Umbilical cord (tissue), 2 donors: Measurements from ENCODE around the gene RNF17. TPM values are rescaled to one million over a fixed set of nuclear protein-coding genes. Genes with fewer than 3 reads are reported as not detected.
"Not testable (repeated sequence)": the region's sequence is repeated elsewhere in the genome, so short reads cannot be mapped to it uniquely, and the experiment has no call there.

Source experiments
- DNase-seq: peaks from one replicate; pipeline ENCODE4 v3.0.0-alpha.2; 2015; ENCODE audit warnings: low spot score
- total RNA-seq: library from RNA; depleted of rRNA; stranded (reverse); fragments of >200 nt; gene quantifications from one replicate; pipeline ENCODE4 v1.2.3, GENCODE V29; 2014; ENCODE audit warnings: low replicate concordance; ENCODE audit not compliant: insufficient read depth

RNF17 gene
- total RNA-seq, 1 donor from 2014 or later, result not detected

DNA sequence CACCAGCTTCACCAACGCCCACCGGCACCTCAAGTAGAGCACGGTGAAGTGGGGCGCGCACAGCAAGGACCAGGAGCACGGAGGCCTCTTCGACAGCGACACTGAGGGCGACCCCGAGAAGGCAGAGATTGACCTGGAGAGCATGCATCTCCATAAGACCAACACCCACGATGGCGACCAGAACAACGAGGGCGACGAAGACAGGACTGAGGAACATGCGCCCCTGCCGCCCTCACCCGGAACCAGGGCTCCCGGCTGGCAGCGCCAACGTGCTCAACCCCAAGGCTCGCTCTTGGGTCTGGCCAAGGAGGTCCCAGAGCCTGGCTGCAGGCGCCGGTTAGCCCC, 18.5 kb upstream of the RNF17 start:
- no peak for DNase-seq

DNA sequence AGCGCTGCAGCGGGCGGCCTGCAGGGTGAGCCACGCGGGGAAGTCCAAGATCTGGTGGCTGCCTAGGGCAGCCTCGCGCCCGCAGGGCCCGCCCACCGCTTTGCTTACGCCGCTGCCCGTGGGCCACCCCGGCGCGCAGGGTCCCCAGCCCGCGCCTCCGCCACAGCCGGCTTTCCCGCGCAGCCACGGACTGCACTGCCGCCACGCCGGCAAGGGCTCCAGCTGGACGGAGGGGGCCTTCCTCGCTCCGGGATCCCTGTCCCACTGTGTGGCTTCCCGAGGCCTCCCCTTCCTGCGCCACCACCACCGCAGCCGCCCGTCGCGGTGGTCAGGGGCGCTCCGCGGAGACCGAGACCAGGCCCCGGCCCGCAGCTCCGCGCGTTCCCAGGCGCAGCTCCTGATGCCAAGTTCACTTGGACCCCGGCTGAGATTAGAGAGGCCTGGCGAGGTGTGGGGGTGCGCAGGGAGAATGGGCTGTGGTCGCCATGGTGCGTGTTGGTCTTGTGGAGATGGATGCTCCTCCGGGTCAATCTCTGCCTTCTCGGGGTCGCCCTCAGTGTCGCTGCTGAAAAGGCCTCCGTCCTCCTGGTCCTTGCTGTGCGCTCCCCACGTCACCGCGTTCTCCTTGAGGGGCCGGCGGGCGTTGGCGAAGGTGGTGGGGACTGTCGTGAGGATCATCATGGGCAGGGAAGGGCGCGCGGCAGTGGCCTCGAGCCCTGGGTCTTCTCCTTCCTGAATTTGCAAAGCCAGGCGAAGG, 17.9 kb upstream of the RNF17 start:
- DNase-seq, result no peak

DNA sequence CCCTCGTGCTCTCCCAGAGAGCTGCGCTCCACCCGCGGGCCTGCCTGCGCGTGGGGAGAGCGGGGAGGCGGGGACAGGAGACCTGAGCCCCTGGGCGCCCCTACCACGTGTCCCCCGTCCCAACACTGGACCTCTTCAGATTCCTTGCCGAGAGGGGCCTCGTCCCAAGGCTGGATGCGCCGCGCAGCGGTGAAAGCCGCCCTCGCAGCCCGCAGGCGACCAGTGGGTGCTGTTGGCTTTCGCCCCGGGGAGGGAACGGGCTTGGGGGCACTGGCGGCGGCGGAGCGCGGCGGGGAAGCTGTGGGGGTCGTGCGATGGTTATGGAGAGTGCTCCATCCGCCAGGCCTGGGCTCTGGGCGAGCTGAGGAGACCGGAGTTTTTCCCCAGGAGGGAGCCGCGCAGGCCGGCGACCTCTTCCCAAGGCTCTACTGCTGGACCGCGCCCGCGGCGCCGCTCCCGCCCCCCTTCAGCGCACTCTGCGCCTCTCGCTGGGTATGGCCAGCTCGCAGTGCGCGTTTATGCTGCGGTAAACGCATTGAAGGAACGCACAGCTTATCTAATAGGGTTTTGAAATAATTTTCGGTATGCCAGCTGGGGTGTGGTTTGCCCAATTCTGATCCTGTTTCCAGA, 17.2 kb upstream of the RNF17 start:
- no peak for DNase-seq

DNA sequence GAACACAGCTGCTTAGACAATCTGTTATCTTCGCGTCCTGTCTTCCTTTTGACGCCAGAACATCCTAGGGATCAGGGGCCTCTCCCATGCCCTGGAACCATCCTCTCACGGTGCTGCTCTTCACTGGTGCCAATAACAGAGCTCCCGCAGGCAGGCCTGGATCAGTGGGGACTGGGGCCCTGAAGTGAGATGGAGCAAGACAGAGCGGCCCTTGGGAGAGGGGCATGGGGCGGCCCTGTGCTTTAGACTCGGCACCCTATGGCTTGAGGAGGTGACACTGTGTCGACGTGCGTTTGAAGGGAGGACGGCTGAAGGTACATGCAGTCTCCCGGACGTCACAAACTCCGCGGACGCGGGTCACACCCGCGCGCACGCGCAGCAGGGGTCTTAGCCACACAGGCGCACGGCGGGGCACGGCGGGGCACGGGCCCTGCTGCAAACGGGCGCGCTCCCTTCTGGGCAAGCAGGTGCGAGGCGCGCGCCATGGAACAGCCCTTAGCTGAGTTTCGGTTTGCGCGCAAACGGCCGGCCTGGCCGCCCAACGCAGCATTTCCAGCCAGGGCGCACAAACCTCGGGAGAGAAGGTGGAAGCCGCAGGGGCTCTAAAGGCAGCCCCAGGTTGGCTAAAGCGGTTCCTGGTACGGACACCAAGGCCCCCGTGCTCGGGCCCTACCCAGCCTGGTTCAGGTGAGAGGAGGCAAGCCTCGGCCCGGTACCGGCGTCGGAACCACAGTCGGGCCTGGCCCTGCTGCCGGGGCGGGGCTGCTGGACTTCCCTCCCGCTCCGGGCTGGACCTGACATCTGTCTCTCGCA, 16.5 kb upstream of the RNF17 start:
- DNase-seq, result no peak

DNA sequence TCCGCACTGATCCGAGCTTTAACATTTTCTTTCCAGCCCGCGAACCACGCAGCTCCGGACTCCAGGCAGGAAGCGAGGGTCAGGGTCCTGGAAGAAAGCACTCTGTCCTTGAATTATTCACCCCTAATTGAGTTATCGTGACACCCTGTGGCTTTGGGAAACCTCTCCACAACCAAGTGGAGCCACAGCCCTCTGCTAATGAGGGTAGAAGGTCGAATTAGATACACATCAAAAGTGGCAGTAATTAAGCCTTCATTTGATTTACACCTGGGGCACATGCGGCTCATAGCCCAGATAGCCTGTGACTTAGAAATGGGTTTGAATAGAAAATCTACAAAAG, 15.9 kb upstream of the RNF17 start:
- no peak for DNase-seq

DNA sequence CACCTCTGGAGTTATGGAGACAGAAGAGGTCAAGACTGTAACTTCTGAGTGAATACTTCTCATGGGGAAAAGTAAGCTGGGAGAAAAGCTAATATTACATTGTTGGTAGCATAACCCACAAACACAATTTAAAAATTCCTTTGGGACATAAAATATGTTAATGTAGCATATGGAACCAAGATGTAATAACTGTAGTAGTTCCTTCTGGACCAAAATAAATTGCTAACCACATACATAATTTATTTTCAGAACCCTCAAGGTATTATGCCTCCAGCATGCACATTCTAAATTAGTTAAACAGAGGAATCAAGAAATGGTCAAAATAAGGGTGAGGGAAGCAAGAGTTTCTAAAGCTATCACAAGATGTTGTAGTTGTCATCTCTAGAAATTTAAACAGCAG, 4.8 kb upstream of the RNF17 start:
- no peak for DNase-seq

DNA sequence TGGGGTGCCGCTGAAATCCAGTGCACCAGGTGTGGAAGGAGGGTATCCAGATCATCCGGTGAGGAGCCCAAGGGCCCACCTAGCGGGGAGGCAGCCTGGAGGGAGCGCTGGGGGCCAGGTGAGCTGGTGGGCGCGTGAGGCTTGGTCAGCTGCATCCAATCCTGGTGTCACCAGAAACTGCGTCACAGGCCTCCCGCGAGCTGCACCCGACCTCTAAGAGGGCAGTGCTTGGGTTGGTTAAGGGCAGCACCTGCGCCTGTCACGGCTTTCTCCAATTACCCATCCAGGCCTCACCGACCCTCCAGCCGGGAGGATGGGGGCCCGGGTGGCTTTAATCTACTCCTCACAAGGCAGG, 284 bp downstream of the RNF17 start:
- DNase-seq, result no peak

DNA sequence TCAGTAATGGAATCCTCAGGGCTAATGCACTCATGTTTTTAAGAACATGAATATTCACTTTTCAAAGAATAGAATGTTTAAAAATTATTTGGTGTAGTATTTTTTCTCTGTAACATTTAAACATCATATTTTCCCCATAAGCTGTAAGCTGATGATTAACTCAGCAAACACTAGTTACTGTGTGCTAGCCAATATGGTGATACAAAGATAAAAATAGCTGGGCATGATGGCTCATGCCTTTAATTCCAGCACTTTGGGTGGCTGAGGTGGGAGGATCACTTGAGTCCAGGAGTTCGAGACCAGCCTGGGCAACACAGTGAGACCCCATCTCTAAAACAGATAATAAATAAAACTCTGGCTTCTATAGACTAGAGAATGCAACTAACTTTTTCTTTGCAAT, 13.2 kb downstream of the RNF17 start:
- DNase-seq, result no peak

DNA sequence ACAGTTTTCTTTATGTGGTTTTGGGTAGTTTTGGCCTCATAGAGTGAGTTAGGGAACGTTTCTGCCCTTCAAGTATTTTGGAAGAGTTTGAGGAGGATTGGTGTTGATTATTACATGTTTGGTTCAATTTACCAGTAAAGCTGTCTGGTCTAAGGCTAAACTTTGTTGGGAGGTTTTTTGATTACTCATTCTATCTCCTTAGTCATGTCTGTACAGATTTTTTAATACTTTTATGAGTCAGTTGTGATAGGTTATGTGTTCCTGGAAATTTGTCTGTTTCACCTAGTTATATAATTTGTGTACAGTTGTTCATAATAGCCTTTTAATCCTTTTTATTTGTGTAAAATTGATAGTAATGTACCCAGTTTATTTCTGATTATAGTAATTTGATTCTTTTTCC, 20.4 kb downstream of the RNF17 start:
- DNase-seq, result no peak

DNA sequence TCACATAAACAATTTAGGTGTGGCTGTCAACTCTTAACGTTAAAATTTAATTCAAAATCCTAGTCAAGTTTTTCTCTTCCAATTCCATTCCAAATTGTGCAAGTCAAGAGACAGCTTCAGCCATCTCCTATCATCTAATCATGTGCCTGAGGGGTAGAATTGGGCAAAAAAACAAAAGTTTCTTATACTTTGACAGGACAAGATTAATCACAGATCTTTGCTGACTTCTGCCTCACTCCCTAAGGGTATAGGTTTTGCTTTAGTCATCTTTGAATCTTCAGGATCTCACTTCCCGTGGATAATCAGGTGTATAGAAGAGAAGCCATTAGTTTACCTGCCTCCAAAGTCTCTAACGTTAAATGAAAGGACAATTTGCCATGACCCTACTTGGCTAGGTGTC, 24.6 kb downstream of the RNF17 start:
- peak; percentile 27 for DNase-seq

DNA sequence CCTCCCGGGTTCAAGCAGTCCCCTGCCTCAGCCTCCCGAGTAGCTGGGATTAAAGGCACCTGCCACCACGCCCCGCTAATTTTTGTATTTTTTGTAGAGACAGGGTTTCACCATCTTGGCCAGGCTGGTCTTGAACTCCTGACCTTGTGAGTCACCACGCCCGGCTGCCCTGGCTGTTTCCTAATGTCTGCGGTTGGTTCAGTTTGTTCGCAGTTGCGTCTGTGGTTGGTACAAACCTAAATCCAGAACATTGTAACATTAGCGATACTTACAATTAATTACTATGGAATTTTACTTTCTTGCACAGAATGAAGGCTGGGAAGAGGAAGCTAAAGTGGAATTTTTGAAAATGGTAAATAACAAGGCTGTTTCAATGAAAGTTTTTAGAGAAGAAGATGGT, 38.1 kb downstream of the RNF17 start:
- DNase-seq, result no peak

DNA sequence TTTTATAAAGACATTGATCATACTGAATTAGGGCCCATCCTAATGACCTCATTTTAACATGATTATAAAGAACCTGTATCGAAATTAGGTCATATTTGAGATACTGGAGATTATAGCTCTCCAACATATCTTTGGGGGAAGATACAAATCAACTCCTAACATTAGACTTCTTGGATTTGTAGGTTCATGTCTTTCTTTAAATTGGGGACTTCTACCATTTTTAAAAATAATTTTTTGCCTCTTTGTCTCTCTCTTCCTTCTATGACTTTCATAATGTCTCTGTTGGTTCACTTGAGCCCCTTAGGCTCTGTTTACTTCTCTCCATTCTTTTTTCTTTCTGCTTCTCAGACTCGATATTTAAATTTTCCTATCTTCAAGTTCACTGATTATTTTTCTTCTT, 57.2 kb downstream of the RNF17 start:
- no peak for DNase-seq

DNA sequence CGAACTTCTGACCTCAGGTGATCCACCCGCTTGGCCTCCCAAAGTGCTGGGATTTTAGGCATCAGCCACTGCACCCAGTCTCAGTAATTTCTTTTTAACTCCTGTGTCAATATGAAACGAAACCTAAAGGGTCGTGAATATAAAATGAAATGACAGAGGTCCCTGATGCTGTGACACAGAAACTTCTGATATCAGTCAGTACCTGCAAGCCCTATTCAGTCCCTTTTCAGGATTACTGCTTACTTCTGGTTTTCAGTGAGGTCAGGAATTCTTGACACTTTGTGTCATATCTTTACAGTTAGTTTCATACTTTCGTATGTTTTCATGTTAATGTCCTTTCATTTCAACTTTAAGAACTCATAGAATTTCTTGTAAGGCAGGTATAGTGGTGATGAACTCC, 58.7 kb downstream of the RNF17 start:
- no peak for DNase-seq

DNA sequence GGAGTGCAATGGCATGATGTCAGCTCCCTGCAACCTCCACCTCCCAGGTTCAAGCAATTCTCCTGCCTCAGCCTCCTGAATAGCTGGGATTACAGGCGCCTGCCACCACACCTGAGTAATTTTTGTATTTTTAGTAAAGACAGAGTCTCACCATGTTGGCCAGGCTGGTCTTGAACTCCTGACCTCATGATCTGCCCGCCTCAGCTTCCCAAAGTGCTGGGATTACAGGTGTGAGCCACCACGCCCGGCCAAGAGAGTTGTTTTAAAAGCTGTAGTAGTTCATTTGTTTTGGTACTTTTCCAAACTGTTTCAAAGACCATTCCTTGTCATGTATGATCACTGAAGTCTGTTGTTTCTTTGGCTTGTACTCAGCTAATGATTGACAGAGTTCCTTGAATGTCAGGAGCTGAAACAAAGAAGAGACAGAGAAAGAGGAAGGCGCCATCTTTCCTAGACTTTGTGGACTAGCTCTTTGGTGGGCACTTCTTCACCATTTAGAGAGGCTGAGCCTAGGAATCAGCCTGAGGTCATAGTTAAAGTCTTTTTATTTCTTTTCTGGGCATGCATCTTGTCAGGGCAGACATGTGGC, 59.2 kb downstream of the RNF17 start:
- not testable (repeated sequence) for DNase-seq

DNA sequence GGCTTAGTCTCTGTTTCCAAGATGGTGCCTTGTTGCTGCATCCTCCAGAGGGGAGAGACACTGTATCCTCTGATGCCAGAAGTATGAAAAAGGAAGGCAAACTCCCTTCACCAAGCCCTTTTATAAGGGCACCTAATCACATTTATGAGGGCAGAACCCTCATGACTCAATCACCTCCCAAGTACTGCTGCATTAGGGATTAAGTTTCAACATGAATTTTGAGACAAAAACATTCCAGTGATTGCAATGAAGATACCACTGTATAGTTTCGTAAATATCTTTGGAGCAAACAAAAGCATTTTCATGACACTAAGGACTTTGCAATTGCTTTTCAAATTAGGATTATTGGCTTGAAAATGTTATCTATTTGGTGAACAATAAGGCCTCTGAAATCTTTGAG, 63.8 kb downstream of the RNF17 start:
- DNase-seq, result no peak

DNA sequence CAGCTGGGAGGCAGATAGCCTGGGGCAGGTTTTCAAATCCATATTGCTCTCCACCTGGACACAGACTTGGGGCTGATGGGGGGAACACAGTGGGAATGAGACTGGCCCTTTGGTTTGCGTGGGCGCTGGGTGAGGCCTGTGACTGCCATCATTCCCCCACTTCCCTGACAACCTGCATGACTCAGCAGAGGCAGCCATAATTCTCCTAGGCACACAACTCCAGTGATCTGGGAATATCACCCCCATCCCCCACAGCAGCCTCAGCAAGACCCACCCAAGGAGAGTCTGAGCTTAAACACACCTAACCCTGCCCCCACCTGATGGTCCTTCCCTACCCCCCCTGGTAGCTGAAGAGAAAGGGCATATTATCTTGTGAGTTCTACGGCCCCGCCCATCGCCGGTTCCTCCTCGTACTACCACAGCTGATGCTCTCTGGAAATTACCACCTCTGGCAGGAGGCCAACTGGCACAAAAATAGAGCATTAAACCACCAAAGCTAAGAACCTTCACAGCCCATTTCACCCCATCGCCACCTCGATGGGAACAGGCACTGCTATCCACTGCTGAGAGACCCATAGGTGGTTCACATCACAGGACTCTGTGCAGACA, 71.0 kb downstream of the RNF17 start:
- DNase-seq, result no peak

DNA sequence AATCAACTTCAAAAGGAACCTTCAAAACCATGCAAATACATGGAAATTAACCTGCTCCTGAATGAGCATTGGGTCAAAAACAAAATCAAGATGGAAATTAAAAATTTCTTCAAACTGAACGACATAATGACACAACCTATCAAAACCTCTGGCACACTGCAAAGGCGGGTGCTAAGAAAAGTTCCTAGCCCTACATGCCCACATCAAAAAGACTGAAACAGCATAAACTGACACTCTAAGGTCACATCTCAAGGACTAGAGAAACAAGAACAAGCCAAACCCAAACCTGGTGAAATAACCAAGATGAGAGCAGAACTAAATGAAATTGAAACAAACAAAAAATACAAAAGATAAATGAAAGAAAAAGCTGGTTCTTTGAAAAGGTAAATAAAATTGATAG, 73.6 kb downstream of the RNF17 start:
- DNase-seq, result not testable (repeated sequence)

DNA sequence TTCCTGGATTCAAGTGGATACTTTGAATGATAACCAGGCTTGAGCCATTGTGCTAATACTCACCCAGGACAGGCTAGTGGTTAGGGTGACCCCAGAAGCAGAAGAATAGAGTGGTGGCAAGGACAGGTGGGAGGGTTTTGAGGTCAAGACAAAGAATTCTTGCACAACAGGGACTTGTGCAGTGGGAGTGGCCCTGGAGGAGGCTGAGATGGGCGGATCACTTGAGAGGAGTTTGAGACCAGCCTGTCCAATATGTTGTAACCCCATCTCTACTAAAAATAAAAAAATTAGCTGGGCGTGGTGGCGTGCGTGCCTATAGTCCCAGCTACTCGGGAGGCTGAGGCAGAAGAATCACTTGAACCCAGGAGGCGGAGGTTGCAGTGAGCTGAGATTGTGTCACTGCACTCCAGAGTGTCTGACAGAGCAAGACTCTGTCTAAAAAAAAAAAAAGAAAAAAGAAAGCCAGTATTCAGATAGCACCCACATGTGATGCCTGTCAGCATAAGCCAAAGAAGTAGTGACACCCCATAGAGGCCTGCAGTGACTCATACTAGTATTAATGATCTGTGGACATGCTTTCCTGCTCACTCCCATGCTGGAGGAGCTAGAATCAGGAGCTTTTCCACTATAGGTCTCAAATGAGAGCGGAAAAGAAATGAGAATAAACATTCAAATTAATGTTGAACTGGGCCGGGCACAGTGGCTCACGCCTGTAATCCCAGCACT, 78.7 kb downstream of the RNF17 start:
- peak; percentile 19 for DNase-seq

DNA sequence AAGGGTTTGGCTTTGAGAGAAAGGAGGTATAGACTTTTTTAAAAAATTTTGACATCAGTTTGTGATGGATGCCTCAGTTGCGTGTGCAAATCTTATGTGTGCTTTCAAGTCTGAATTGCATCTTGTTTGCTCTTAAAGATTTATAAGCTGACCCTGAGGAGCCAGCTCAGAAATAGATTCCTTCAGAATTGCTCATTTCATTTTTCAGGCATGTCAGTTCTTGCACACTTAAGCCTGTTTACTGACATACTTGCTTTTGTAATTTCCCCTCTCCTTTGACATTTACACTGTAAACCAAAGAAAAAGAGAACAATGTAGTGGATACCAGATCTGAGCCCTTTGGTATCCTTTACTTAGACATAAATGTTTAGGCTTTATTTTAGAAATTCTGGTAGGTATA, 87.6 kb downstream of the RNF17 start:
- peak; percentile 85 for DNase-seq

DNA sequence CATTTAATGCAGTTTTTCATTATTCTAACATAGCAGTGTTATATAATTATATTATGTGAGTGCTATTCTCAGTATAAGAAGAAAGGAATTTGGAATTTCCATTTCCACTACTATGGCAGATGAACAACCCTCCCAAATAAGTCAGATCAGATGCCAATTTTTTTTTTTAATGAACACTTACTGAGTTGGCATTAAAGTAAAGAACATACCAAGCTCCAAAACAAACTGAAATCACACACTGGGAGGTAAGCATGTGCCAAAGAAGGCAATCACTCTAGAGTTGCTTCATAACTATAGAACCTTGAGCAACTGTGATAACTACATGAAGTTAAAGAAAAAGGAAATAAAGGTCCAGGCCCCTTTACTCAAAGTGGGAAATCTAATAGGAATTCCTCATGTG, 90.3 kb downstream of the RNF17 start:
- no peak for DNase-seq

DNA sequence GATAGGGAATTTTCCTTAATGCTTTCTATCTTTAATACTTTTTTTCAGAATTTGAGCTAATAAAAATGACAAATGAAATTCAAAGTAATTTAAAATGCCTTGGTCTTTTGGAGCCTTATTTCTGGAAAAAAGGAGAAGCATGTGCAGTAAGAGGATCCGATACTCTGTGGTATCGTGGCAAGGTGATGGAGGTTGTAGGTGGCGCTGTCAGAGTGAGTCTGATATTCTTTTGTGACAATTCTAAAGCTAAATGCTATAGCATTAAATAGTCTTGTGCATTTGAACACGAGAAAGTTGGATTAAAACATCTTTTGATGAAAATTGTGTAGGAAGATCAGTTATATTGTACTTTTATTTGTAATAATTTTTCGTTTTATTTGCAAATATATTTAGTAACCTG, 95.0 kb downstream of the RNF17 start:
- no peak for DNase-seq

DNA sequence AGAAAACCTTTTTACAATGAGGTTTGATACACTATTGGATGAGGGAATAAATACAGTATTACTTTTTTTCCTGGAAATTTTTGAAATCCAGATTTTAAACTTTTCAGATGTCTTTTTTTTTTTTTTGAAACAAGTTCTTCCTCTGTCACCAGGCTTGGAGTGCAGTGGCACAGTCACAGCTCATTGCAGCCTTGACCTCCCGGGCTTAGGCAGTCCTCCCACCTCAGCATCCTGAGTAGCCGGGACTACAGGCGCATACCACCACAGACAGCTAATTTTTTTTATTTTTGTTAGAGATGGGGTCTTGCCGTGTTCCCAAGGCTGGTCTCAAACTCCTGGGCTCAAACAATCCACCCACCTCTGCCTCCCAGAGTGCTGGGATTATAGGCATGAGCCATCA, 96.8 kb downstream of the RNF17 start:
- DNase-seq, result no peak
